ENCODE results near the gene RNASEH2B. TPM values are rescaled to one million over a fixed set of nuclear protein-coding genes. Genes with fewer than 3 reads are reported as not detected.

RNASEH2B gene
- total RNA-seq, 2 experiments from 2014 or later = 225 to 322 TPM

GRCh38 chr13:50883728-50884127 is 25.9 kb upstream of the RNASEH2B start:
- Histone ChIP-seq H3K4me2 (ENCODE audit: low read length) (no peak overlapping the region), H3K36me3 (ENCODE audit: insufficient read depth, low read length) (no peaks in the 10 kb centered on the region; the same call in 1 of the 2 replicates), H2AFZ (ENCODE audit: low read length) (no peak overlapping the region), H3K9me3 (ENCODE audit: low read length) (peaks cover 3% of the 10 kb centered on the region; the same call in 1 of the 2 replicates), H4K20me1 (ENCODE audit: insufficient read depth, low read length) (no peaks in the 10 kb centered on the region), H3K27ac (ENCODE audit: low read depth, low read length, poor library complexity, severe bottlenecking) (no peak overlapping the region), H3K79me2 (ENCODE audit: insufficient read depth, low read depth, low read length) (no peaks in the 10 kb centered on the region), H3K4me1 (ENCODE audit: insufficient read depth, low read length, poor library complexity, severe bottlenecking) (peaks cover 23% of the 10 kb centered on the region), H3K9me2 (ENCODE audit: insufficient read depth, low read length) (no peaks in the 10 kb centered on the region), H3K4me3 (ENCODE audit: low read depth, low read length, poor library complexity, severe bottlenecking) (no peak overlapping the region)
- intact Hi-C loops (cut with micrococcal nuclease; ENCODE audit: unreplicated experiment) = no loop called here
- CTCF ChIA-PET (ENCODE audit: unreplicated experiment) = no interaction called here
- POLR2A ChIA-PET = interaction anchor here (0.6 to 1.6 kb wide), 2 partner anchors 19 to 57 kb away, joined by 3 to 6 read pairs; no protein-coding TSS in a partner anchor
- no peak for TF ChIP-seq CTCF (conservative IDR thresholded peaks at IDR 0.05; ENCODE audit: low read length)
- no peak for TF ChIP-seq EZH2phosphoT487 (IDR thresholded peaks at IDR 0.05; ENCODE audit: borderline replicate concordance, low read depth, low read length)
- no peak for DNase-seq (ENCODE audit: low spot score)
- no TSS peak for BruUV-seq (replicated peaks)

- Histone ChIP-seq H3K4me2 (ENCODE audit: low read length) (no peak overlapping the region), H3K9me3 (ENCODE audit: low read length) (peaks cover 3% of the 10 kb centered on the region; the same call in 1 of the 2 replicates), H4K20me1 (ENCODE audit: insufficient read depth, low read length) (no peaks in the 10 kb centered on the region), H3K9me2 (ENCODE audit: insufficient read depth, low read length) (no peaks in the 10 kb centered on the region), H3K4me3 (ENCODE audit: low read depth, low read length, poor library complexity, severe bottlenecking) (no peak overlapping the region), H2AFZ (ENCODE audit: low read length) (no peak overlapping the region), H3K79me2 (ENCODE audit: insufficient read depth, low read depth, low read length) (no peaks in the 10 kb centered on the region), H3K27ac (ENCODE audit: low read depth, low read length, poor library complexity, severe bottlenecking) (no peak overlapping the region), H3K36me3 (ENCODE audit: insufficient read depth, low read length) (no peaks in the 10 kb centered on the region; the same call in 1 of the 2 replicates), H3K4me1 (ENCODE audit: insufficient read depth, low read length, poor library complexity, severe bottlenecking) (peaks cover 28% of the 10 kb centered on the region)
- no peak for DNase-seq (ENCODE audit: low spot score)
- BruUV-seq (replicated peaks) = no TSS peak
- TF ChIP-seq CTCF (conservative IDR thresholded peaks at IDR 0.05; ENCODE audit: low read length) (no peak), EZH2phosphoT487 (IDR thresholded peaks at IDR 0.05; ENCODE audit: borderline replicate concordance, low read depth, low read length) (no peak)
- POLR2A ChIA-PET = interaction anchor here (0.6 to 1.6 kb wide), 2 partner anchors 19 to 58 kb away, joined by 3 to 6 read pairs; no protein-coding TSS in a partner anchor
- CTCF ChIA-PET (ENCODE audit: unreplicated experiment) = no interaction called here
- intact Hi-C loops (cut with micrococcal nuclease; ENCODE audit: unreplicated experiment) = no loop called here
Observed at GRCh38 chr13:50884265-50884664, 25.3 kb upstream of the RNASEH2B start.

- Histone ChIP-seq H3K4me1 (ENCODE audit: insufficient read depth, low read length, poor library complexity, severe bottlenecking) (peaks cover 48% of the 10 kb centered on the region), H3K4me2 (ENCODE audit: low read length) (peak overlapping the region; percentile 15; the same call in 1 of the 2 replicates), H2AFZ (ENCODE audit: low read length) (peak overlapping the region; percentile 26; the same call in 1 of the 2 replicates), H4K20me1 (ENCODE audit: insufficient read depth, low read length) (no peaks in the 10 kb centered on the region), H3K27ac (ENCODE audit: low read depth, low read length, poor library complexity, severe bottlenecking) (peak overlapping the region; percentile 3), H3K79me2 (ENCODE audit: insufficient read depth, low read depth, low read length) (no peaks in the 10 kb centered on the region), H3K9me3 (ENCODE audit: low read length) (no peaks in the 10 kb centered on the region; the same call in 1 of the 2 replicates), H3K4me3 (ENCODE audit: low read depth, low read length, poor library complexity, severe bottlenecking) (no peak overlapping the region), H3K36me3 (ENCODE audit: insufficient read depth, low read length) (no peaks in the 10 kb centered on the region; the same call in 1 of the 2 replicates), H3K9me2 (ENCODE audit: insufficient read depth, low read length) (no peaks in the 10 kb centered on the region)
- CTCF ChIA-PET (ENCODE audit: unreplicated experiment) = no interaction called here
- intact Hi-C loops (cut with micrococcal nuclease; ENCODE audit: unreplicated experiment) = no loop called here
- no TSS peak for BruUV-seq (replicated peaks)
- POLR2A ChIA-PET = interaction anchor here (0.8 kb wide), 1 partner anchor 8 kb away, joined by 5 read pairs; no protein-coding TSS in a partner anchor
- no peak for TF ChIP-seq EZH2phosphoT487 (IDR thresholded peaks at IDR 0.05; ENCODE audit: borderline replicate concordance, low read depth, low read length)
- TF ChIP-seq CTCF (conservative IDR thresholded peaks at IDR 0.05; ENCODE audit: low read length) = no peak
- peak; percentile 51 for DNase-seq (ENCODE audit: low spot score)
Observed at GRCh38 chr13:50887151-50887550, 22.4 kb upstream of the RNASEH2B start.
